SK-N-SH (cell line): ENCODE results near the gene TTC21A.

Experiments
- MAX ChIP-seq: IDR thresholded peaks from 2 replicates; pipeline ENCODE4 v1.4.0; 2012; ENCODE audit warnings: low read depth
- TF ChIP-seq, protein P1 (sequence below): IDR thresholded peaks from 2 replicates; pipeline ENCODE4 v1.6.1; 2012; ENCODE audit warnings: mild to moderate bottlenecking, low read depth, low read length, moderate library complexity
- TF ChIP-seq, protein P2 (sequence below): fragments of 200-600 bp; sonication (generic); IDR thresholded peaks from 2 replicates; pipeline ENCODE4 v1.6.1; 2017; ENCODE audit warnings: antibody characterized with exemption, mild to moderate bottlenecking, moderate library complexity

DNA sequence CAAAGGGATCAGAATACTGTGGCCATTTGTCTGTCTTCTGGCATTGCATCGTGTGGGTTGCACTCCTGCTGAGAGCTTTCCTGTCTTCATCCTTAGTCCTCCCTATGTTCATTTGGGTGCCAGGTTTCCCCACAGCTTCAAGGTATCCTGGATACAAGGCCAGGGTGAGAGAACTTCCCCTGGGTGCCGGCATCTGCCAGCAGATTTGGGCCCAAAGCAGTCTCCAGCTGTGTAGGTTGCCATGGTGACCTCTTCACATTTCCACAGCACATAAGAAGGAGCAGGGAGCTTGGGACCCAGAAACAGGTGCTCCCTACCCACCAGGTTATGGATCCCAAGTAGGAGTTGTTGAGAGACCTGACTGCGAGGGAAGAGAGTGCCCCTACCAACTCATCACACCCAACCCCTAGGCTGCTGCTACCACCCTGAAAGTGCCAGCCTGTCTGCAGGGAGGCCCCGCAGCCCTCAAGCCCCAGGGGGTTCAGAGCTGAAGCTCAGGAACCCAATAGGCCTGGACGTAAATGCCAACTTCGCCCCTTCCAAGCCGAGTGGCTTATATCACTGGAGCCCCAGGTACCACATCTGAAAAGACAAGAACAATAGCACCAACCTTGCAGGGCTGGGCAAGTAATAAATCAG is 19.9 kb downstream of the TTC21A start:
- TF ChIP-seq, protein P1, sequence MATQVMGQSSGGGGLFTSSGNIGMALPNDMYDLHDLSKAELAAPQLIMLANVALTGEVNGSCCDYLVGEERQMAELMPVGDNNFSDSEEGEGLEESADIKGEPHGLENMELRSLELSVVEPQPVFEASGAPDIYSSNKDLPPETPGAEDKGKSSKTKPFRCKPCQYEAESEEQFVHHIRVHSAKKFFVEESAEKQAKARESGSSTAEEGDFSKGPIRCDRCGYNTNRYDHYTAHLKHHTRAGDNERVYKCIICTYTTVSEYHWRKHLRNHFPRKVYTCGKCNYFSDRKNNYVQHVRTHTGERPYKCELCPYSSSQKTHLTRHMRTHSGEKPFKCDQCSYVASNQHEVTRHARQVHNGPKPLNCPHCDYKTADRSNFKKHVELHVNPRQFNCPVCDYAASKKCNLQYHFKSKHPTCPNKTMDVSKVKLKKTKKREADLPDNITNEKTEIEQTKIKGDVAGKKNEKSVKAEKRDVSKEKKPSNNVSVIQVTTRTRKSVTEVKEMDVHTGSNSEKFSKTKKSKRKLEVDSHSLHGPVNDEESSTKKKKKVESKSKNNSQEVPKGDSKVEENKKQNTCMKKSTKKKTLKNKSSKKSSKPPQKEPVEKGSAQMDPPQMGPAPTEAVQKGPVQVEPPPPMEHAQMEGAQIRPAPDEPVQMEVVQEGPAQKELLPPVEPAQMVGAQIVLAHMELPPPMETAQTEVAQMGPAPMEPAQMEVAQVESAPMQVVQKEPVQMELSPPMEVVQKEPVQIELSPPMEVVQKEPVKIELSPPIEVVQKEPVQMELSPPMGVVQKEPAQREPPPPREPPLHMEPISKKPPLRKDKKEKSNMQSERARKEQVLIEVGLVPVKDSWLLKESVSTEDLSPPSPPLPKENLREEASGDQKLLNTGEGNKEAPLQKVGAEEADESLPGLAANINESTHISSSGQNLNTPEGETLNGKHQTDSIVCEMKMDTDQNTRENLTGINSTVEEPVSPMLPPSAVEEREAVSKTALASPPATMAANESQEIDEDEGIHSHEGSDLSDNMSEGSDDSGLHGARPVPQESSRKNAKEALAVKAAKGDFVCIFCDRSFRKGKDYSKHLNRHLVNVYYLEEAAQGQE, result no peak
- TF ChIP-seq MAX, result no peak
- TF ChIP-seq, protein P2, sequence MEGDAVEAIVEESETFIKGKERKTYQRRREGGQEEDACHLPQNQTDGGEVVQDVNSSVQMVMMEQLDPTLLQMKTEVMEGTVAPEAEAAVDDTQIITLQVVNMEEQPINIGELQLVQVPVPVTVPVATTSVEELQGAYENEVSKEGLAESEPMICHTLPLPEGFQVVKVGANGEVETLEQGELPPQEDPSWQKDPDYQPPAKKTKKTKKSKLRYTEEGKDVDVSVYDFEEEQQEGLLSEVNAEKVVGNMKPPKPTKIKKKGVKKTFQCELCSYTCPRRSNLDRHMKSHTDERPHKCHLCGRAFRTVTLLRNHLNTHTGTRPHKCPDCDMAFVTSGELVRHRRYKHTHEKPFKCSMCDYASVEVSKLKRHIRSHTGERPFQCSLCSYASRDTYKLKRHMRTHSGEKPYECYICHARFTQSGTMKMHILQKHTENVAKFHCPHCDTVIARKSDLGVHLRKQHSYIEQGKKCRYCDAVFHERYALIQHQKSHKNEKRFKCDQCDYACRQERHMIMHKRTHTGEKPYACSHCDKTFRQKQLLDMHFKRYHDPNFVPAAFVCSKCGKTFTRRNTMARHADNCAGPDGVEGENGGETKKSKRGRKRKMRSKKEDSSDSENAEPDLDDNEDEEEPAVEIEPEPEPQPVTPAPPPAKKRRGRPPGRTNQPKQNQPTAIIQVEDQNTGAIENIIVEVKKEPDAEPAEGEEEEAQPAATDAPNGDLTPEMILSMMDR, result no peak
